Measurements from ENCODE around the gene ITM2C. TPM values are rescaled to one million over a fixed set of nuclear protein-coding genes. Genes with fewer than 3 reads are reported as not detected.
A peak's percentile ranks its signal among the peaks of the same experiment; 100 is the strongest.

Gene ITM2C
- total and polyA plus RNA-seq, 2 of the 13 experiments (the other 11 are each of a cell fraction or from before 2014, with no cell fraction given), result 70.5 to 270 TPM

DNA sequence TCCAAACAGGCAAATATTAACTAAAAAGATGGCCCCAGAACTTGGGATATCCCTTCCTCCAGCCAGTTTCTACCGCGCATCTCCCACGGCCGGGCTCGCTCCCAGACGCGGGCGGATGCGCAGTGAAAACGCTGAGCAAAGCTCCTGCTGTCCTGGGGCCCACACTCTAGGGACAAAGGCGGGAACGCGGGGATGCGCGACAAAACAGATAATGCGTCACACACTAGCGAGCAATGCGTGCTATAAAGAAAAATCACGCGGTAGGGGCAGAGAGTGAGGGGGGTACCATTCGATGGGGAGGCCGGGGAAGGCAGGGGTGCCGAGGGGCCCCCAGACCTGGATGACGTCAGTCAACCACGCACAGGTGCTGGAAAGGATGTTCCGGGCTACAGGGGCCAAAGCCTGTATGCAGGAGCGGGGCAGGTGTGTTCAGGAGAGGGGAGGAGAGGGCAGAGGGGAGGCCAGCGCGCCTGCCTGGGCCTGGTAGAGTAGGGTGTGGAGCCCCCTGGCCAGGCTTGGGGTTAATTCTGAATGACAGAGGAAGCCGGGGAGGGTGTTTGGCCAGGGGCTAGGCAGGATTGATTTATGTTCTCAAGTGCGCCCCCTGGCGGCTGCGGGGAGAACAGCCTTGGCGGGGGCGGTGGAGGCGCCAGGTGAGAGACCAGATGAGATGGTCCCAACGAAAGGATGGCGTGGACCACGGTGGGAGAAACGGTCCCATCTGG, 14.9 kb upstream of the ITM2C start (continued):
- no peak for TF ChIP-seq AGO1 (IDR thresholded peaks at IDR 0.05; ENCODE audit: low read depth, low read length, poor library complexity, severe bottlenecking)
- TF ChIP-seq TBX2 (CRISPR knock-in tag; IDR thresholded peaks at IDR 0.05; ENCODE audit: borderline replicate concordance), result no peak
- no peak for TF ChIP-seq HNF4A (CRISPR knock-in tag; IDR thresholded peaks at IDR 0.05)
- no peak for TF ChIP-seq ZMYM3 (CRISPR knock-in tag; IDR thresholded peaks at IDR 0.05)
- TF ChIP-seq, protein P1, sequence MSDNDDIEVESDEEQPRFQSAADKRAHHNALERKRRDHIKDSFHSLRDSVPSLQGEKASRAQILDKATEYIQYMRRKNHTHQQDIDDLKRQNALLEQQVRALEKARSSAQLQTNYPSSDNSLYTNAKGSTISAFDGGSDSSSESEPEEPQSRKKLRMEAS (IDR thresholded peaks at IDR 0.05), result no peak
- TF ChIP-seq CREB1 (IDR thresholded peaks at IDR 0.05), result peak; percentile 61
- no peak for TF ChIP-seq CREB1 (CRISPR knock-in tag; IDR thresholded peaks at IDR 0.05)
- no peak for TF ChIP-seq MEIS2 (CRISPR knock-in tag; IDR thresholded peaks at IDR 0.05)
- TF ChIP-seq ZNF883 (CRISPR knock-in tag; IDR thresholded peaks at IDR 0.05; ENCODE audit: not compliant biosample characterization), result peak; percentile 31
- TF ChIP-seq, protein P2, sequence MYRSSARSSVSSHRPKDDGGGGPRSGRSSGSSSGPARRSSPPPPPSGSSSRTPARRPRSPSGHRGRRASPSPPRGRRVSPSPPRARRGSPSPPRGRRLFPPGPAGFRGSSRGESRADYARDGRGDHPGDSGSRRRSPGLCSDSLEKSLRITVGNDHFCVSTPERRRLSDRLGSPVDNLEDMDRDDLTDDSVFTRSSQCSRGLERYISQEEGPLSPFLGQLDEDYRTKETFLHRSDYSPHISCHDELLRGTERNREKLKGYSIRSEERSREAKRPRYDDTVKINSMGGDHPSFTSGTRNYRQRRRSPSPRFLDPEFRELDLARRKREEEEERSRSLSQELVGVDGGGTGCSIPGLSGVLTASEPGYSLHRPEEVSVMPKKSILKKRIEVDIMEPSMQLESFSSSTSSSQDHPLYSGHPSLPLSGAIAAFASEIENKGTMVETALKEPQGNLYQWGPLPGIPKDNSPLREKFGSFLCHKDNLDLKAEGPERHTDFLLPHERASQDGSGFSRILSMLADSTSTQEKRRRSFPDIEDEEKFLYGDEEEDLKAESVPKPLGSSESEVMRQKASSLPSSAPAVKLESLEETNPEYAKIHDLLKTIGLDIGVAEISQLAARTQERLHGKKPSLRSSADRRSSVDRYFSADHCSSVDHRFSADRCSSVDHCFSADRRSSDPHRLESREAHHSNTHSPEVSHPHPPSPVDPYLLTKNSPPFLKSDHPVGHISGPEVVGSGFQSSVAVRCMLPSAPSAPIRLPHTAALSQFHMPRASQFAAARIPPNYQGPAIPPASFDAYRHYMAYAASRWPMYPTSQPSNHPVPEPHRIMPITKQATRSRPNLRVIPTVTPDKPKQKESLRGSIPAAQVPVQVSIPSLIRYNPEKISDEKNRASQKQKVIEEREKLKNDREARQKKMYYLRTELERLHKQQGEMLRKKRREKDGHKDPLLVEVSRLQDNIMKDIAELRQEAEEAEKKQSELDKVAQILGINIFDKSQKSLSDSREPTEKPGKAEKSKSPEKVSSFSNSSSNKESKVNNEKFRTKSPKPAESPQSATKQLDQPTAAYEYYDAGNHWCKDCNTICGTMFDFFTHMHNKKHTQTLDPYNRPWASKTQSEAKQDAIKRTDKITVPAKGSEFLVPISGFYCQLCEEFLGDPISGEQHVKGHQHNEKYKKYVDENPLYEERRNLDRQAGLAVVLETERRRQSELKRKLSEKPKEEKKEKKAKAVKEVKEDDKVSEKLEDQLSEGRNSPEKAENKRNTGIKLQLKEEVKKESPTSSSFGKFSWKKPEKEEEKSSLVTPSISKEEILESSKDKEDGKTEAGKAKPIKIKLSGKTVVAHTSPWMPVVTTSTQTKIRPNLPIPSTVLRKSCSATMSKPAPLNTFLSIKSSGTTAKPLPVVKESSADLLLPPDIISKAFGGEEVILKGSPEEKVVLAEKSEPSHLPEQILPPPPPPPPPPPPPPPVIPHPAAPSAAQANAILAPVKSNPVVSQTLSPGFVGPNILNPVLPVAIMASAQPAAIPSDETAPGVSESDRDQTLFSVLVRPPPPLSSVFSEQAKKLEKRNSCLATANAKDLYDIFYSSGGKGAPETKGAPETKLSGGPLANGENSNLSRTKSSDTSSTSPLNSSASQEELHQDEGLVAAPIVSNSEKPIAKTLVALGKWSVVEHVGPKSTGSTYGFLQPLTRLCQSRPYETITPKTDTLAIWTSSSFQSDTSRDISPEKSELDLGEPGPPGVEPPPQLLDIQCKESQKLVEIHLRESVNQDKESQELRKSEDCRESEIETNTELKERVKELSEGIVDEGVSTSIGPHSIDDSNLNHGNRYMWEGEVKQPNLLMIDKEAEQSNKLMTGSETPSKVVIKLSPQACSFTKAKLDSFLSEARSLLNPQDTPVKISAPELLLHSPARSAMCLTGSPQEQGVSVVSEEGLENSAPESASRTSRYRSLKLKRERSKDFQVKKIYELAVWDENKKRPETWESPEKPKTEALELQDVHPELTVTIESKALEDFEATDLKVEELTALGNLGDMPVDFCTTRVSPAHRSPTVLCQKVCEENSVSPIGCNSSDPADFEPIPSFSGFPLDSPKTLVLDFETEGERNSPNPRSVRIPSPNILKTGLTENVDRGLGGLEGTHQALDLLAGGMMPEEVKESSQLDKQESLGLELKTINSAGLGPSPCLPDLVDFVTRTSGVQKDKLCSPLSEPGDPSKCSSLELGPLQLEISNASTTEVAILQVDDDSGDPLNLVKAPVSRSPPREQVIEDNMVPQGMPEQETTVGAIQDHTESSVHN (CRISPR knock-in tag; IDR thresholded peaks at IDR 0.05), result no peak
- TF ChIP-seq ZNF432 (CRISPR knock-in tag; IDR thresholded peaks at IDR 0.05; ENCODE audit: borderline replicate concordance), result no peak
- TF ChIP-seq SMAD3 (CRISPR knock-in tag; IDR thresholded peaks at IDR 0.05), result no peak
- TF ChIP-seq ZNF569 (CRISPR knock-in tag; IDR thresholded peaks at IDR 0.05; ENCODE audit: borderline replicate concordance), result no peak
- TF ChIP-seq HIVEP1 (CRISPR knock-in tag; IDR thresholded peaks at IDR 0.05), result no peak
- no peak for TF ChIP-seq ZNF546 (CRISPR knock-in tag; conservative IDR thresholded peaks at IDR 0.05)
- TF ChIP-seq, protein P3, sequence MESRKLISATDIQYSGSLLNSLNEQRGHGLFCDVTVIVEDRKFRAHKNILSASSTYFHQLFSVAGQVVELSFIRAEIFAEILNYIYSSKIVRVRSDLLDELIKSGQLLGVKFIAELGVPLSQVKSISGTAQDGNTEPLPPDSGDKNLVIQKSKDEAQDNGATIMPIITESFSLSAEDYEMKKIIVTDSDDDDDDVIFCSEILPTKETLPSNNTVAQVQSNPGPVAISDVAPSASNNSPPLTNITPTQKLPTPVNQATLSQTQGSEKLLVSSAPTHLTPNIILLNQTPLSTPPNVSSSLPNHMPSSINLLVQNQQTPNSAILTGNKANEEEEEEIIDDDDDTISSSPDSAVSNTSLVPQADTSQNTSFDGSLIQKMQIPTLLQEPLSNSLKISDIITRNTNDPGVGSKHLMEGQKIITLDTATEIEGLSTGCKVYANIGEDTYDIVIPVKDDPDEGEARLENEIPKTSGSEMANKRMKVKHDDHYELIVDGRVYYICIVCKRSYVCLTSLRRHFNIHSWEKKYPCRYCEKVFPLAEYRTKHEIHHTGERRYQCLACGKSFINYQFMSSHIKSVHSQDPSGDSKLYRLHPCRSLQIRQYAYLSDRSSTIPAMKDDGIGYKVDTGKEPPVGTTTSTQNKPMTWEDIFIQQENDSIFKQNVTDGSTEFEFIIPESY (CRISPR knock-in tag; IDR thresholded peaks at IDR 0.05), result peak; percentile 97
- TF ChIP-seq TSC22D2 (CRISPR knock-in tag; IDR thresholded peaks at IDR 0.05; ENCODE audit: borderline replicate concordance), result no peak
- TF ChIP-seq, protein P4, sequence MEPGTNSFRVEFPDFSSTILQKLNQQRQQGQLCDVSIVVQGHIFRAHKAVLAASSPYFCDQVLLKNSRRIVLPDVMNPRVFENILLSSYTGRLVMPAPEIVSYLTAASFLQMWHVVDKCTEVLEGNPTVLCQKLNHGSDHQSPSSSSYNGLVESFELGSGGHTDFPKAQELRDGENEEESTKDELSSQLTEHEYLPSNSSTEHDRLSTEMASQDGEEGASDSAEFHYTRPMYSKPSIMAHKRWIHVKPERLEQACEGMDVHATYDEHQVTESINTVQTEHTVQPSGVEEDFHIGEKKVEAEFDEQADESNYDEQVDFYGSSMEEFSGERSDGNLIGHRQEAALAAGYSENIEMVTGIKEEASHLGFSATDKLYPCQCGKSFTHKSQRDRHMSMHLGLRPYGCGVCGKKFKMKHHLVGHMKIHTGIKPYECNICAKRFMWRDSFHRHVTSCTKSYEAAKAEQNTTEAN (CRISPR knock-in tag; conservative IDR thresholded peaks at IDR 0.05), result no peak
